ENCODE measurements around the gene NINL. TPM values are rescaled to one million over a fixed set of nuclear protein-coding genes. Genes with fewer than 3 reads are reported as not detected.
"Not testable (repeated sequence)": the region's sequence is repeated elsewhere in the genome, so short reads cannot be mapped to it uniquely, and the experiment has no call there.

The NINL gene
- total RNA-seq, 1 experiment from 2014 or later: 0.19 TPM

DNA sequence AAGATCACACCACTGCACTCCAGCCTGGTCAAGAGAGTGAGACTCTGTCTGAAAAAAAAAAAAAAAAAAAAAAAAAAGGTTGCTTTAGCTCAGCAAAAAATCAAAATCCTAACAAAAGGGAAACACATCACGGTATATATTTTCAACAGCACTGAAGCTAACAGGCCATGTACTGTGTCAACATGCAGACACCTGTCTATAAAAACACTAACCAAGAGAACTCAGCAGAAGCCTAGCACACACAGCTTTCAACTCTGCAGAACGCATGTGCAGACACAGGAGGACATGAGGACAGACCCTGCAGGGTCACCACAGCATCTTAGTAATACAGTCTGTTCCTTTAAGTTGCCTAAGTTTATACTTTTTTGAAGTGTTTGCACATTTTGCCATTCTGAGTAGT is 13.5 kb downstream of the NINL start:
- H3K79me2 ChIP-seq (ENCODE audit: low read length): no peaks in the 10 kb centered on the region

DNA sequence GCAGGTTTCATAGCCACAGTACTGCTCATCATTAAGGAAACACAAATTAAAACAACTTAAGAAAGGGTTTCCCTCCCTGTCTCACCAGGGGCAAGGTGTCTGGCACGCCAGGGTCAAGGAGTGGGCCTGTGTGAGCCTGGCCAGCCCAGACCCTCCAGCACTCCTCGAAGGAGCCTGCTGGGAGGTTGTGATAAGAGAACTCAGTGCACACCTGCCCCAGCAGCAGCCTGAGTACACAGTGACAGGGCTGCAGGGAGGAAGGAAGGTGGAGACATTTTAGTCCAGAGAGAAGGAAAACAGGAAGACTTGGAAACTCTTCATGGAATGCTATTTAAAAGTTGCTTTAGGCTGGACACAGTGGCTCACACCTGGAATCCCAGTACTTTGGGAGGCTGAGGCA is 14.1 kb downstream of the NINL start:
- Histone ChIP-seq H3K4me2 (ENCODE audit: low read depth, low read length, poor library complexity, severe bottlenecking) (no peak overlapping the region), H4K20me1 (ENCODE audit: insufficient read depth, low read depth, low read length) (0 out of 2 replicates have a peak, but pooled peaks cover 6% of the 10 kb centered on the region), H3K9ac (ENCODE audit: low read length) (no peak overlapping the region), H3K27ac (ENCODE audit: low read length) (no peak overlapping the region), H3K79me2 (ENCODE audit: low read length) (no peaks in the 10 kb centered on the region), H3K27me3 (ENCODE audit: low read length) (no peaks in the 10 kb centered on the region), H3K9me2 (replicated peaks; ENCODE audit: insufficient read depth, low read length) (no peaks in the 10 kb centered on the region), H3K4me3 (ENCODE audit: low read length) (no peak overlapping the region), H3K4me1 (ENCODE audit: low read length) (no peaks in the 10 kb centered on the region), H2AFZ (ENCODE audit: low read length) (no peak overlapping the region), H3K9me3 (ENCODE audit: low read length) (no peaks in the 10 kb centered on the region), H3K36me3 (ENCODE audit: insufficient read depth, low read length) (no peaks in the 10 kb centered on the region)
- no peak for DNase-seq

More for the DNA sequence above, 13.5 kb downstream of the NINL start:
- H3K4me3 ChIP-seq (ENCODE audit: low read length): no peak overlapping the region
- no peak for DNase-seq
- H3K9me2 ChIP-seq (replicated peaks; ENCODE audit: insufficient read depth, low read length): no peaks in the 10 kb centered on the region
- H3K27ac ChIP-seq (ENCODE audit: low read length): no peak overlapping the region
- H4K20me1 ChIP-seq (ENCODE audit: insufficient read depth, low read depth, low read length): 0 out of 2 replicates have a peak, but pooled peaks cover 6% of the 10 kb centered on the region
- H3K9ac ChIP-seq (ENCODE audit: low read length): no peak overlapping the region
- H3K4me2 ChIP-seq (ENCODE audit: low read depth, low read length, poor library complexity, severe bottlenecking): no peak overlapping the region
- no peaks in the 10 kb centered on the region for H3K4me1 ChIP-seq (ENCODE audit: low read length)
- no peaks in the 10 kb centered on the region for H3K9me3 ChIP-seq (ENCODE audit: low read length)
- no peaks in the 10 kb centered on the region for H3K27me3 ChIP-seq (ENCODE audit: low read length)
- no peak overlapping the region for H2AFZ ChIP-seq (ENCODE audit: low read length)
- H3K36me3 ChIP-seq (ENCODE audit: insufficient read depth, low read length): no peaks in the 10 kb centered on the region

DNA sequence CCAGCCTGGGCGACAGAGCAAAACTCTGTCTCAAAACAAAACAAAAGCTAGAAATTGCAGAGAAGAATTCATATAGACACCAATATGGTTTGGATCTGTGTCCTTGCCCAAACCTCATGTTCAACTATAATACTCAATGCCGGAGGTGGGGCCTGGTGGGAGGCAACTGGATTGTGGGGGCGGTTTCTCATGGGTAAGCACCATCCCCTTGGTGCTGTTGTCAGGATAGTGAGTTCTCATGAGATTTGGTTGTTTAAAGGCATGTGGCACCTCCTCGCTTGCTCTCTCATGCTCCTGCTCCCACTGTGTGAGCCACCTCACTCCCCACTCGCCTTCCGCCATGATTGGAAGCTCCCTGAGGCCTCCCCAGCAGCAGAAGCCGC is 15.2 kb downstream of the NINL start:
- Histone ChIP-seq H3K9ac (ENCODE audit: low read length) (no peak overlapping the region), H3K27ac (ENCODE audit: low read length) (no peak overlapping the region), H3K4me1 (ENCODE audit: low read length) (no peaks in the 10 kb centered on the region), H4K20me1 (ENCODE audit: insufficient read depth, low read depth, low read length) (no peaks in the 10 kb centered on the region), H3K9me2 (replicated peaks; ENCODE audit: insufficient read depth, low read length) (no peaks in the 10 kb centered on the region), H3K36me3 (ENCODE audit: insufficient read depth, low read length) (no peaks in the 10 kb centered on the region), H3K27me3 (ENCODE audit: low read length) (no peaks in the 10 kb centered on the region), H3K4me2 (ENCODE audit: low read depth, low read length, poor library complexity, severe bottlenecking) (no peak overlapping the region), H2AFZ (ENCODE audit: low read length) (no peak overlapping the region), H3K4me3 (ENCODE audit: low read length) (no peak overlapping the region), H3K9me3 (ENCODE audit: low read length) (no peaks in the 10 kb centered on the region), H3K79me2 (ENCODE audit: low read length) (no peaks in the 10 kb centered on the region)
- DNase-seq: no peak

DNA sequence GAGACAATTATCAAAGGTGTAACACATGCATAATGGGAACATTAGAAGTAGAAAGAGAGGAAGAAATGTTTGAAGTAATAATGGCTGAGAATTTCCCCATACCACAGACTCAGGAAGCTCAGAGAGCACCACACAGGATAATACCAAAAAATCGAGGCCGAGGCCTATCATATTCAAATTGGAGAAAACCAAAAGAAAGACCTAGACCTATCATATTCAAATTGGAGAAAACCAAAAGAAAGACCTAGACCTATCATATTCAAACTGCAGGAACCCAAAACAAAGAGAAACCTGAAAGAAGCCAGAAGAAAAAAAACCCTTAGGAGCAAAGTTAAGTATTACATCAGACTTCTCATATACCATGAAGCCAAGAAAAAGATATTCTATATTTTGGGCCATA is 18.0 kb downstream of the NINL start:
- Histone ChIP-seq H3K79me2 (ENCODE audit: low read length) (no peaks in the 10 kb centered on the region), H3K27ac (ENCODE audit: low read length) (no peak overlapping the region)

DNA sequence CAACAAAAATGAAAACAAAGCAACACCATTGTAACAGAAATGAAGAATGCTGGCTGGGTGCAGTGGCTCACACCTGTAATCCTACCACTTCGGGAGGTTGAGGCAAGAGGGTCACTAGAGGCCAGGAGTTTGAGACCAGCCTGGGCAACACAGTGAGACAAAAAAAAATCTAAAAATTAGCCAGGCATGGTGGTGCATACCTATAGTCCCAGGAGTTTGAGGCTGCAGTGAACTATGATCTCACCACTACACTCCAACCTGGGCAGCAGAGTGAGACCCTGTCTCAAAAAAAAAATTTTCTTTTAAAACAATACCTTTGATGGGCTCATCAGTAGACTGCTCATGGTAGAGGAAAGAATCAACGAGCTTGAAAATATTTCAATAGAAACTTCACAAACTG is 18.5 kb downstream of the NINL start:
- Histone ChIP-seq H3K9me2 (replicated peaks; ENCODE audit: insufficient read depth, low read length) (no peaks in the 10 kb centered on the region), H3K4me3 (ENCODE audit: low read length) (no peak overlapping the region), H3K4me2 (ENCODE audit: low read depth, low read length, poor library complexity, severe bottlenecking) (no peak overlapping the region), H3K27me3 (ENCODE audit: low read length) (no peaks in the 10 kb centered on the region), H3K4me1 (ENCODE audit: low read length) (no peaks in the 10 kb centered on the region), H3K79me2 (ENCODE audit: low read length) (no peaks in the 10 kb centered on the region), H3K9me3 (ENCODE audit: low read length) (no peaks in the 10 kb centered on the region), H4K20me1 (ENCODE audit: insufficient read depth, low read depth, low read length) (no peaks in the 10 kb centered on the region), H3K9ac (ENCODE audit: low read length) (no peak overlapping the region), H3K36me3 (ENCODE audit: insufficient read depth, low read length) (no peaks in the 10 kb centered on the region), H2AFZ (ENCODE audit: low read length) (no peak overlapping the region), H3K27ac (ENCODE audit: low read length) (no peak overlapping the region)
- no peak for DNase-seq

More for the DNA sequence above, 18.0 kb downstream of the NINL start:
- H3K4me2 ChIP-seq (ENCODE audit: low read depth, low read length, poor library complexity, severe bottlenecking): no peak overlapping the region
- no peak overlapping the region for H3K9ac ChIP-seq (ENCODE audit: low read length)
- DNase-seq: no peak
- no peaks in the 10 kb centered on the region for H4K20me1 ChIP-seq (ENCODE audit: insufficient read depth, low read depth, low read length)
- H3K4me3 ChIP-seq (ENCODE audit: low read length): no peak overlapping the region
- H3K4me1 ChIP-seq (ENCODE audit: low read length): no peaks in the 10 kb centered on the region
- no peaks in the 10 kb centered on the region for H3K36me3 ChIP-seq (ENCODE audit: insufficient read depth, low read length)
- no peak overlapping the region for H2AFZ ChIP-seq (ENCODE audit: low read length)
- no peaks in the 10 kb centered on the region for H3K9me2 ChIP-seq (replicated peaks; ENCODE audit: insufficient read depth, low read length)
- H3K27me3 ChIP-seq (ENCODE audit: low read length): no peaks in the 10 kb centered on the region
- H3K9me3 ChIP-seq (ENCODE audit: low read length): no peaks in the 10 kb centered on the region

DNA sequence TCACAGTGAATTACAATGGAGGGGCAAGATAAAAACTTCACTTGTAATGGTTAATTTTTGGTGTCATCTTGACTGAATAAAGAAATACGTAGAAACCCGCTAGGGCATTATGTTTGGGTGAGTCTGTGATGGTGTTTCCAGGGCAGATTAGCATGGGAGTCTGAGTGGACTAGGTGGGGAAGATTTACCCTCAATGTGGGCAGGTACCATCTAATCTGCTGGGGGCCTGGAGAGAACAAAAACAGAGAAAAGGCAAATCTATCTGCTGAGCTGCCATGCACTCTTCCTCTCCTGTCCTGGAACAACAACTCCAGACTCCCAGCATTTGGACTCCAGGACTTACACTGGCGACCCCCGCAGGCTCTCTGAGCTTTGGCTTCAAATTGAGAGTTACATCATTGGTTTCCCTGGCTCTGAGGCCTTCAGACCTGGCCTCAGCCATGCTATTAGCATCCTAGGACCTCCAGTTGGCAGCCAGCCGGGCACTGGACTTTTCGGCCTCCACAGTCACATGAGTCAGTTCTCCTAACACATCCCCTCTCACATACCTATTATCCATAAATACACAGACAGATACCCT is 19.7 kb downstream of the NINL start:
- Histone ChIP-seq H3K4me3 (ENCODE audit: low read length) (no peak overlapping the region), H3K9me2 (replicated peaks; ENCODE audit: insufficient read depth, low read length) (no peaks in the 10 kb centered on the region), H3K9ac (ENCODE audit: low read length) (no peak overlapping the region), H3K4me1 (ENCODE audit: low read length) (no peaks in the 10 kb centered on the region), H3K4me2 (ENCODE audit: low read depth, low read length, poor library complexity, severe bottlenecking) (no peak overlapping the region), H3K9me3 (ENCODE audit: low read length) (no peaks in the 10 kb centered on the region), H3K79me2 (ENCODE audit: low read length) (no peaks in the 10 kb centered on the region), H2AFZ (ENCODE audit: low read length) (no peak overlapping the region), H3K27me3 (ENCODE audit: low read length) (no peaks in the 10 kb centered on the region), H3K27ac (ENCODE audit: low read length) (no peak overlapping the region), H3K36me3 (ENCODE audit: insufficient read depth, low read length) (no peaks in the 10 kb centered on the region), H4K20me1 (ENCODE audit: insufficient read depth, low read depth, low read length) (no peaks in the 10 kb centered on the region)
- DNase-seq: no peak

DNA sequence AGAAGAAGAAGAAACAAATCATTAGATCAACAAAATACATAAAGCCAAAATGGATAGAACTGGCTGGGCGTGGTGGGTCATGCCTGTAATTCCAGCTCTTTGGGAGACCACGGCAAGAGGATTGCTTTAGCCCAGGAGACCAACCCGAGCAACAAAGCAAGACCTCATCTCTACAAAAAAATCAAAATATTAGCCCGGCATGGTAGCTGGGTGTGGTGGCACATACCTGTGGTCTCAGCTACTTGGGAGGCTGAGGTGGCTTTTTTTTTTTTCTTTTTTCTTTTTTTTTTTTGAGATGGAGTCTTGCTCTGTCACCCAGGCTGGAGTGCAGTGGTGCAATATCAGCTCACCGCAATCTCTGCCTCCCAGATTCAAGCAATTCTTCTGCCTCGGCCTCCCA is 21.5 kb downstream of the NINL start:
- Histone ChIP-seq H3K9me3 (ENCODE audit: low read length) (no peaks in the 10 kb centered on the region), H3K27me3 (ENCODE audit: low read length) (no peaks in the 10 kb centered on the region), H3K36me3 (ENCODE audit: insufficient read depth, low read length) (no peaks in the 10 kb centered on the region), H3K9ac (ENCODE audit: low read length) (no peak overlapping the region), H3K4me1 (ENCODE audit: low read length) (no peaks in the 10 kb centered on the region), H3K79me2 (ENCODE audit: low read length) (no peaks in the 10 kb centered on the region), H3K27ac (ENCODE audit: low read length) (no peak overlapping the region), H3K4me2 (ENCODE audit: low read depth, low read length, poor library complexity, severe bottlenecking) (no peak overlapping the region), H4K20me1 (ENCODE audit: insufficient read depth, low read depth, low read length) (no peaks in the 10 kb centered on the region), H2AFZ (ENCODE audit: low read length) (no peak overlapping the region), H3K4me3 (ENCODE audit: low read length) (no peak overlapping the region), H3K9me2 (replicated peaks; ENCODE audit: insufficient read depth, low read length) (no peaks in the 10 kb centered on the region)
- DNase-seq: no peak

DNA sequence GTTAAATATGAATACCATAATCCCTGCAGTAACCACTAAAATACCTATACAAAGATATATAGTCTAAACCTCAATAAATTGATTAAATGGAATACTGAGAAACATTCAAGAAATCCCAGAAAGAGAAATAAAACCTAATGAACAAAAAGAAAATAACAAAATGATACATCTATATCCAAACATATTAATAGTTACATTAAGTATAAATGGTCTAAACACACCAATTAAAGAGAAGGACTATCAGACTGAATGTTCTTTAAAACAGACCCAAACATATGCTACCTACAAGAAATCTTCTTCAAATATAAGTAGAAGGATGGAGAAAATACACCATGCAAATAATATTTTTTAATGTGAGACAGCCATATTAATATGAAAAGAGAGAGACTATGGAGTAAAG is 22.0 kb downstream of the NINL start:
- no peaks in the 10 kb centered on the region for H3K9me3 ChIP-seq (ENCODE audit: low read length)
- H2AFZ ChIP-seq (ENCODE audit: low read length): no peak overlapping the region
- H3K9ac ChIP-seq (ENCODE audit: low read length): no peak overlapping the region
- H3K79me2 ChIP-seq (ENCODE audit: low read length): no peaks in the 10 kb centered on the region
- no peak overlapping the region for H3K4me2 ChIP-seq (ENCODE audit: low read depth, low read length, poor library complexity, severe bottlenecking)
- no peaks in the 10 kb centered on the region for H3K27me3 ChIP-seq (ENCODE audit: low read length)
- H4K20me1 ChIP-seq (ENCODE audit: insufficient read depth, low read depth, low read length): no peaks in the 10 kb centered on the region
- no peaks in the 10 kb centered on the region for H3K4me1 ChIP-seq (ENCODE audit: low read length)
- no peaks in the 10 kb centered on the region for H3K36me3 ChIP-seq (ENCODE audit: insufficient read depth, low read length)
- no peaks in the 10 kb centered on the region for H3K9me2 ChIP-seq (replicated peaks; ENCODE audit: insufficient read depth, low read length)
- H3K27ac ChIP-seq (ENCODE audit: low read length): no peak overlapping the region
- DNase-seq: no peak
- no peak overlapping the region for H3K4me3 ChIP-seq (ENCODE audit: low read length)

DNA sequence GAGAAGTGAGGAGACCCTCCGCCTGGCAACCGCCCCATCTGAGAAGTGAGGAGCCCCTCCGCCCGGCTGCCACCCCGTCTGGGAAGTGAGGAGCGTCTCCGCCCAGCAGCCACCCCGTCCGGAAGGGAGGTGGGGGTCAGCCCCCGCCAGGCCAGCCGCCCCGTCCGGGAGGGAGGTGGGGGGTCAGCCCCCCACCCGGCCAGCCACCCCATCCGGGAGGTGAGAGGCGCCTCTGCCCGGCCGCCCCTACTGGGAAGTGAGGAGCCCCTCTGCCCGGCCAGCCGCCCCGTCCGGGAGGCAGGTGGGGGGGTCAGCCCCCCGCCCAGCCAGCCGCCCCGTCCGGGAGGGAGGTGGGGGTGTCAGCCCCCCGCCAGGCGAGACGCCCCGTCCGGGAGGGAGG is 23.6 kb downstream of the NINL start:
- H3K27me3 ChIP-seq (ENCODE audit: low read length); H3K27ac ChIP-seq (ENCODE audit: low read length); H2AFZ ChIP-seq (ENCODE audit: low read length); H3K79me2 ChIP-seq (ENCODE audit: low read length); H3K9me2 ChIP-seq (replicated peaks; ENCODE audit: insufficient read depth, low read length); H4K20me1 ChIP-seq (ENCODE audit: insufficient read depth, low read depth, low read length); H3K36me3 ChIP-seq (ENCODE audit: insufficient read depth, low read length); H3K4me3 ChIP-seq (ENCODE audit: low read length); H3K9me3 ChIP-seq (ENCODE audit: low read length); H3K9ac ChIP-seq (ENCODE audit: low read length); H3K4me1 ChIP-seq (ENCODE audit: low read length); H3K4me2 ChIP-seq (ENCODE audit: low read depth, low read length, poor library complexity, severe bottlenecking); DNase-seq: not testable (repeated sequence)
